CD4-positive, alpha-beta T cell treated with Interleukin-15 for 4 hours (primary cell): ENCODE results near the gene PAN2.
A peak's percentile ranks its signal among the peaks of the same experiment; 100 is the strongest.
"Not testable (repeated sequence)": the region's sequence is repeated elsewhere in the genome, so short reads cannot be mapped to it uniquely, and the experiment has no call there.

Experiments used
- DNase-seq: peaks from one replicate; pipeline ENCODE4 v3.0.0-alpha.2; 2020; ENCODE audit warnings: low spot score

The PAN2 gene

GRCh38 chr12:56333679-56334489, at the start of gene PAN2:
Gene PAN2 (minus strand): TSS chr12:56334000. CDS start chr12:56333094, 906 bp downstream.
- peak; percentile 96 for DNase-seq

GRCh38 chr12:56382611-56383010, 48.8 kb upstream of the PAN2 start:
- no peak for DNase-seq

- DNase-seq: no peak
Measured at GRCh38 chr12:56377989-56378316, 44.2 kb upstream of the PAN2 start.

GRCh38 chr12:56377310-56377988, 43.6 kb upstream of the PAN2 start:
- DNase-seq: no peak

GRCh38 chr12:56375598-56376434, 42.0 kb upstream of the PAN2 start:
- DNase-seq: no peak

GRCh38 chr12:56374726-56375597, 41.2 kb upstream of the PAN2 start:
- DNase-seq: no peak

- no peak for DNase-seq
Measured at GRCh38 chr12:56373515-56373914, 39.7 kb upstream of the PAN2 start.

GRCh38 chr12:56366948-56367347, 33.1 kb upstream of the PAN2 start:
- no peak for DNase-seq

GRCh38 chr12:56362130-56363059, 28.6 kb upstream of the PAN2 start, which contains the start of gene APOF:
Gene APOF (minus strand): TSS chr12:56362857. CDS start chr12:56362745, 112 bp downstream.
- DNase-seq: no peak

- DNase-seq: no peak
Measured at GRCh38 chr12:56361487-56362129, 27.8 kb upstream of the PAN2 start.

- DNase-seq: peak; percentile 100
Measured at GRCh38 chr12:56359851-56360767, 26.3 kb upstream of the PAN2 start, which contains the start of gene STAT2. Gene STAT2 (minus strand): TSS chr12:56360107. CDS start chr12:56356571, 3,536 bp downstream.

- no peak for DNase-seq
Measured at GRCh38 chr12:56358836-56359532, 25.2 kb upstream of the PAN2 start.

GRCh38 chr12:56351325-56351724, 17.5 kb upstream of the PAN2 start:
- DNase-seq: no peak

- no peak for DNase-seq
Measured at GRCh38 chr12:56350662-56351061, 16.9 kb upstream of the PAN2 start.

GRCh38 chr12:56348776-56349175, 15.0 kb upstream of the PAN2 start:
- DNase-seq: no peak

GRCh38 chr12:56347255-56347654, 13.5 kb upstream of the PAN2 start:
- not testable (repeated sequence) for DNase-seq

GRCh38 chr12:56346675-56347074, 12.9 kb upstream of the PAN2 start:
- DNase-seq: peak; percentile 20

GRCh38 chr12:56342290-56342689, 8.5 kb upstream of the PAN2 start:
- DNase-seq: not testable (repeated sequence)
